ENCODE measurements around the gene SAMD10. TPM values are rescaled to one million over a fixed set of nuclear protein-coding genes. Genes with fewer than 3 reads are reported as not detected.

SAMD10 gene
- total RNA-seq, 4 donors from 2014 or later: 0.62 to 4.6 (median 1.9) TPM

DNA sequence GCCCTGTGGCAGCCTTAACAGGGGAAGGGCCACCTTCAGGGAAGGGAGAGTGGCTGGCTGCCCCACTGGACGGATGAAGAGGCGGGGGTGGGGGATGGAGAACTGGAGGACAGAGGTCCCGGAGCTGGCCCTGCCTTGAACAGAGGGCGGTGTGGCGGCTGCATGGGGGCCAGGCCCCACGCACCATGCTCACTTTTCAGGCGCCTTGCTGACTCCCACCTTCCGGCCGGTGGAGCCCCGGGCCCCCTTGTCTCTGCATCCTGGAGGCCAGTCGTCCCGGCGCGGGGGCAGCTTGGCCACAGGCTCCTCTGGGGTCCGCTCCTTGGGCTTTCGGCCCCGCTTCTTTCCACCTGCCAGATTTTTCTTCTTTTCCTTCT is 19.8 kb downstream of the SAMD10 start:
- 88% methylated on average over 11 of the region's 17 CpGs; no CpG with 5 or more reads in 1 of the 2 donors for WGBS, 2 donors (ENCODE audit: low coverage in 1 of 2)
- Histone ChIP-seq H3K4me3 (no peak overlapping the region), H3K9me3 (no peaks in the 10 kb centered on the region), H3K36me3 (peaks cover 0 to 63% of the 10 kb centered on the region in 2 donors), H3K27me3 (no peaks in the 10 kb centered on the region), H3K27ac (no peak overlapping the region), H3K4me1 (peaks cover 0 to 30% (median 17%) of the 10 kb centered on the region in 3 donors)
- TF ChIP-seq, protein P1, sequence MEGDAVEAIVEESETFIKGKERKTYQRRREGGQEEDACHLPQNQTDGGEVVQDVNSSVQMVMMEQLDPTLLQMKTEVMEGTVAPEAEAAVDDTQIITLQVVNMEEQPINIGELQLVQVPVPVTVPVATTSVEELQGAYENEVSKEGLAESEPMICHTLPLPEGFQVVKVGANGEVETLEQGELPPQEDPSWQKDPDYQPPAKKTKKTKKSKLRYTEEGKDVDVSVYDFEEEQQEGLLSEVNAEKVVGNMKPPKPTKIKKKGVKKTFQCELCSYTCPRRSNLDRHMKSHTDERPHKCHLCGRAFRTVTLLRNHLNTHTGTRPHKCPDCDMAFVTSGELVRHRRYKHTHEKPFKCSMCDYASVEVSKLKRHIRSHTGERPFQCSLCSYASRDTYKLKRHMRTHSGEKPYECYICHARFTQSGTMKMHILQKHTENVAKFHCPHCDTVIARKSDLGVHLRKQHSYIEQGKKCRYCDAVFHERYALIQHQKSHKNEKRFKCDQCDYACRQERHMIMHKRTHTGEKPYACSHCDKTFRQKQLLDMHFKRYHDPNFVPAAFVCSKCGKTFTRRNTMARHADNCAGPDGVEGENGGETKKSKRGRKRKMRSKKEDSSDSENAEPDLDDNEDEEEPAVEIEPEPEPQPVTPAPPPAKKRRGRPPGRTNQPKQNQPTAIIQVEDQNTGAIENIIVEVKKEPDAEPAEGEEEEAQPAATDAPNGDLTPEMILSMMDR (IDR thresholded peaks at IDR 0.05): no peak
- TF ChIP-seq POLR2AphosphoS5 (IDR thresholded peaks at IDR 0.05) (no peak), EP300 (IDR thresholded peaks at IDR 0.05) (no peak), POLR2A (IDR thresholded peaks at IDR 0.05) (no peak)
- no peak for ATAC-seq

DNA sequence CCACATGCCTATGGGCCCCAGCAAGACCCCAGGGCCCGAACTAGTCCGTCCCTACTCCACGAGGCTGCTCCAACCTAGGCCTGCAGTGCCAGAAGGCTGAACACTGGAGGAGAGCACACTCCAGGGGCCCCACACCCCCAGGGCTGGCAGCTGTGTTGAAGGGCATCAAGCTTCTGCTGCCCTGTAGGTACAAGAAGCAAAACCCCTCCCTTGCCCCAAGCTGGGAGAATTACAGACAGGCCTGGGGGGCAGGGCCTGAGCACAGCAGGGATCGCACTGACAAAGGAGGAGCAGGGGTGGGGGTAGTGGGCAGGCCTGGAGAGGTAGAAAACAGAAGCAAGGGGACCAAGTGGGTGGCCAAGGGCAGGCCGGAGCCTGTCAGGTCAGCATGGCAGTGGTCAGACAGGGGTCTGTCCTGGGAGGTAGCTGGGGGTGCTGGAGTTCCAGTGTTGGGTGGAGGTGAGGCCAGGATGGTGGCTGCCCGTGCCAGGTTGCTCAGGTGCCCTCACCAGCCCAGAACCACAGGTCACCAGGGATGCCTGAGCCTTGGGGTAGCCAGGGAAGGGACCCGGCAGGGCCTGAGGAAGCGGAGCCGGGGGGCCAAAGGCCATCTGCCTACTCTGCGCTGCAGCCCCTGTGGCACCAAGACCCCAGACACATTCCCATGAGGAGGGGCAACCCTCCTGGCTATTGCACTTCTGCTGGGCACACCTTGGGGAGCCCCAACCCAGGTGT is 20.3 kb downstream of the SAMD10 start:
- peaks cover 0 to 35% (median 22%) of the 10 kb centered on the region in 3 donors for H3K4me1 ChIP-seq
- H3K9me3 ChIP-seq: no peaks in the 10 kb centered on the region
- WGBS, 2 donors (ENCODE audit: low coverage in 1 of 2): 100% methylated on average over 1 of the region's 10 CpGs; no CpG with 5 or more reads in 1 of the 2 donors
- peaks cover 0 to 58% of the 10 kb centered on the region in 2 donors for H3K36me3 ChIP-seq
- H3K27me3 ChIP-seq: no peaks in the 10 kb centered on the region
- no peak for ATAC-seq
- no peak overlapping the region for H3K4me3 ChIP-seq
- TF ChIP-seq POLR2A (IDR thresholded peaks at IDR 0.05): no peak
- no peak overlapping the region for H3K27ac ChIP-seq

DNA sequence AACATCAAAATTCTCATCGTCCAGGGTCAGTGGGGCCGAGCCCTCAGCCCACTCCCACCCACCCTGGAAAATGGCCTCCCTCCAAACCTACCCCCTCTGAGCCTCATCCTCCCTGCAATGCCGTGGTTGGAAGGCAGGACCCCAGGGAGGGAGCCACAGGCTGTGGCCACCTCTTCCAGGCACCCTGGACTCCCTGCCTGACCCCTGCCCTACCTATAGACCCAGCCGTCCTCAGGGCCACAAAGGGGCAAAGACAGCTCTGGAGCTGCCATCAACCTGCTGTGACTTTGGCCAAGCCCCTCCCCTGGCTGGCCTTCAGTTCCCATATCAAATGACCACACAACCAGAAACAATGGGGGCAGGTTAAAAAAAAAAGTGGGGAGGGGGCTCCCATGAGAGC is 21.0 kb downstream of the SAMD10 start:
- no peak for TF ChIP-seq EP300 (IDR thresholded peaks at IDR 0.05)
- TF ChIP-seq, protein P1 (IDR thresholded peaks at IDR 0.05): no peak
- no peak for TF ChIP-seq POLR2A (IDR thresholded peaks at IDR 0.05)
- no peak for TF ChIP-seq POLR2AphosphoS5 (IDR thresholded peaks at IDR 0.05)
- no peak overlapping the region for H3K4me3 ChIP-seq
- no peaks in the 10 kb centered on the region for H3K9me3 ChIP-seq
- peaks cover 0 to 51% of the 10 kb centered on the region in 2 donors for H3K36me3 ChIP-seq
- peak overlapping the region in 2 of 4 donors; percentile 80 to 95 for H3K27ac ChIP-seq
- no peak for ATAC-seq
- H3K4me1 ChIP-seq: peaks cover 0 to 42% (median 29%) of the 10 kb centered on the region in 3 donors
- 92 to 100% methylated on average over 1 to 2 of the region's 4 CpGs for WGBS, 2 donors (ENCODE audit: low coverage in 1 of 2)
- no peaks in the 10 kb centered on the region for H3K27me3 ChIP-seq

DNA sequence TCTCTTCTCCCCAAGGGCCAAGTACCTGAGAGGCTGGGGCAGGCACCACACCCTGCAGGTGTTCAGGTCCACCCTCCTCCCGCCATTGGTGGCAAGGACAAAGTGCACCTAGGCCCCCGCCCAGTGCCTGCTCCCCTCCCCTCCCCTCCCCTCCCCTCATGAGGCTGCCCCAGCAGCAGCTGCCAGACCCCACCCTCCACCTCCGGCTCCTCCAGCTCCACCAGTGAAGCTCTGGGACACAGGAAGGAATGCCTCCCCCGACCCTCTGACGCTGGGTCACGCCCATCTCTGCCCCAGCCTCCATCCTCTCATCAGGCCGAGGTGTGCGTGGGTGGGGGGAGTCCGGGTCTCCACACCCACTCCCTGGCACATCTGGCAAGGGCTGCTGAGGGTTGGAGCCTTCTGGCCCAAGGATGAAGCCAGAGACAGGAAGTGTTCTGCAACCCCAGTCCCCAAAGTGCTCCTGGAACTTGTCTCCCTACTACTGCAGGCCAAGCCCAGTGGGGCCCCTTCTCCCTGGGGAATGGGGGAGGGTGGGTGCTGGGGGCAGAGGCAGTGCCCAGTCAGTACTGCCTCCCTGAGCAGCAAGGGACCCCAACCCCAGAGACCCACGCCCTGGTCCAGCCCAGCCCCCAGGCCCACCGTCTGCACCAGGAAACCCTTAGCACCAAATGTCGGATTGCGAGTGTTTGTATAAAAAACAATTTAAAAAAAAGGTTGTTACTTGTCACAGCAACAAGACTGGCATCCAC is 21.6 kb downstream of the SAMD10 start:
- TF ChIP-seq POLR2AphosphoS5 (IDR thresholded peaks at IDR 0.05): no peak
- TF ChIP-seq POLR2A (IDR thresholded peaks at IDR 0.05): no peak
- no peak for TF ChIP-seq EP300 (IDR thresholded peaks at IDR 0.05)
- TF ChIP-seq, protein P1 (IDR thresholded peaks at IDR 0.05): no peak
- Histone ChIP-seq H3K36me3 (peaks cover 0 to 45% of the 10 kb centered on the region in 2 donors), H3K27ac (peak overlapping the region in 3 of 4 donors; percentile 72 to 95 (median 80)), H3K9me3 (no peaks in the 10 kb centered on the region), H3K4me1 (peaks cover 0 to 48% (median 32%) of the 10 kb centered on the region in 3 donors), H3K27me3 (no peaks in the 10 kb centered on the region), H3K4me3 (no peak overlapping the region)
- ATAC-seq: no peak
- 80% methylated on average over 3 of the region's 13 CpGs; no CpG with 5 or more reads in 1 of the 2 donors for WGBS, 2 donors (ENCODE audit: low coverage in 1 of 2)

DNA sequence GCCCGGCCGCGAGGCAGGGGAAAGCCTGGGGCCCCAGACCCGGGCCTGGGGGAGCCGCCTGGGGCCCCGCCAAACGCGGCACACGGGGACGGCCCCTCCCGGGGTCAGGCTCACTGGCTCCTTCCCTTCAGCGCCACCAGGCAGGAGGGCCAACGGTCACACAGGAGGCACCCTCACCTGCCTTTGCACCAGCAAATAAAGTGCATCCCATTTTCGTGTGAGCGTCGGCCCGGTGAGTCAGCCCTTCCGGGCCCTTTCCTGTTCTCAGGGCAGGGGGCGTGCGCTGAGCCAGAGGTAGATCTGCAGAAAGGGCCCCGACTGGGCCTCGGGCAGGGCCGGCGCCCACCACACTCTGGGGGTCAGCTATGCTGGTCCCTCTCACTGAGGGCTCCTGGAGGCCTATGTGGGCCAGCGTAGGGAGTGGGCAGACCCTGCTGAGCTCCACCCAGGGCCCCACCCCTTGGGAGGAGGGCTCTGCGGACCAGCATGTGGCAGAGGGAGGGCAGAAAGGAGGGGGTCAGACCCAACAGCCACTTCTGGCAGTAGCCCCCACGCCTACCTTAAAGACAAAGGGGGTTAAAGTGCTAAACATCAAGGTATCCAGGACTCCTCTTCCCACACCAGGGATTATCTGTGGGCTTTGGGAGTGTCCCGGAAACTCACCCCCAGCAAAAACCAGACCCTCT is 22.3 kb downstream of the SAMD10 start:
- ATAC-seq: peak; percentile 44
- 0 to 7% methylated on average over 5 of the region's 28 CpGs for WGBS, 2 donors (ENCODE audit: low coverage in 1 of 2)
- Histone ChIP-seq H3K27ac (peak overlapping the region in 3 of 4 donors; percentile 72 to 95 (median 80)), H3K36me3 (peaks cover 0 to 38% of the 10 kb centered on the region in 2 donors), H3K27me3 (no peaks in the 10 kb centered on the region), H3K4me3 (peak overlapping the region; percentile 42 to 99), H3K9me3 (no peaks in the 10 kb centered on the region), H3K4me1 (peaks cover 0 to 55% (median 37%) of the 10 kb centered on the region in 3 donors)
- TF ChIP-seq EP300 (IDR thresholded peaks at IDR 0.05): no peak
- TF ChIP-seq, protein P1 (IDR thresholded peaks at IDR 0.05): peak in 2 of 4 experiments; percentile 16 to 19
- TF ChIP-seq POLR2AphosphoS5 (IDR thresholded peaks at IDR 0.05): peak; percentile 21
- peak in 1 of 2 donors; percentile 14 for TF ChIP-seq POLR2A (IDR thresholded peaks at IDR 0.05)
